Neural cell (in vitro differentiated cells): Measurements from ENCODE around the gene OXSR1. TPM values are rescaled to one million over a fixed set of nuclear protein-coding genes. Genes with fewer than 3 reads are reported as not detected.

Experiments used
- H2AFZ ChIP-seq: fragments of 200-600, 300-800 bp; sonication (generic), shearing (Covaris generic); 2 replicates; pipeline ENCODE4 v1.6.0; 2014; ENCODE audit warnings: low read depth, mild to moderate bottlenecking, antibody characterized with exemption, low read length, moderate library complexity
- H3F3A ChIP-seq: fragments of 200-600 bp; shearing (Covaris generic); 2 replicates; pipeline ENCODE4 v1.6.1; 2016; ENCODE audit warnings: mild to moderate bottlenecking, moderate library complexity, mixed read lengths, antibody characterized with exemption, low read length; ENCODE audit not compliant: insufficient read depth, poor library complexity, severe bottlenecking
- H3K27ac ChIP-seq: fragments of 200-600, 300-800 bp; sonication (generic), shearing (Covaris generic); 2 replicates; pipeline ENCODE4 v1.5.1; 2014; ENCODE audit warnings: mild to moderate bottlenecking, low read length, moderate library complexity
- H3K27me3 ChIP-seq: fragments of 300-800, 200-600 bp; sonication (generic), shearing (Covaris generic); 2 replicates; pipeline ENCODE4 v1.6.0; 2014; ENCODE audit warnings: mild to moderate bottlenecking, low read depth, low read length, moderate library complexity; ENCODE audit not compliant: insufficient read depth
- H3K36me3 ChIP-seq: fragments of 300-800, 200-600 bp; sonication (generic), shearing (Covaris generic); 2 replicates; pipeline ENCODE4 v1.5.1; 2014; ENCODE audit warnings: mild to moderate bottlenecking, antibody characterized with exemption, low read length, moderate library complexity; ENCODE audit not compliant: insufficient read depth
- H3K4me2 ChIP-seq: fragments of 300-800, 200-600 bp; sonication (generic), shearing (Covaris generic); 2 replicates; pipeline ENCODE4 v1.6.0; 2014; ENCODE audit warnings: mild to moderate bottlenecking, low read length
- H3K4me3 ChIP-seq: fragments of 300-800, 200-600 bp; sonication (generic), shearing (Covaris generic); 2 replicates; pipeline ENCODE4 v1.5.1; 2014; ENCODE audit warnings: mild to moderate bottlenecking, low read length, moderate library complexity
- H3K79me2 ChIP-seq: fragments of 200-600 bp; shearing (Covaris generic); replicated peaks from 2 replicates; pipeline ENCODE4 v1.6.0; 2014; ENCODE audit warnings: mild to moderate bottlenecking, low read length, moderate library complexity; ENCODE audit not compliant: insufficient read depth
- H3K9ac ChIP-seq: fragments of 300-800, 200-600 bp; sonication (generic), shearing (Covaris generic); 2 replicates; pipeline ENCODE4 v1.6.1; 2016; ENCODE audit warnings: mild to moderate bottlenecking, low read length, mixed read lengths
- H3K9me2 ChIP-seq: fragments of 200-600 bp; shearing (Covaris generic); 2 replicates; pipeline ENCODE4 v1.6.1; 2016; ENCODE audit warnings: mild to moderate bottlenecking, low read length, mixed read lengths; ENCODE audit not compliant: insufficient read depth
- H3K9me3 ChIP-seq: fragments of 200-600, 300-800 bp; sonication (generic), shearing (Covaris generic); 2 replicates; pipeline ENCODE4 v1.6.1; 2016; ENCODE audit warnings: mild to moderate bottlenecking, mixed run types, low read length, moderate library complexity, mixed read lengths
- H4K20me1 ChIP-seq: fragments of 200-600 bp; shearing (Covaris generic); 2 replicates; pipeline ENCODE4 v1.6.1; 2016; ENCODE audit warnings: mild to moderate bottlenecking, mixed run types; ENCODE audit not compliant: insufficient read depth
- EP300 ChIP-seq: fragments of 450-650 bp; conservative IDR thresholded peaks from 2 replicates; pipeline ENCODE4 v1.6.1; 2014; ENCODE audit warnings: antibody characterized with exemption, mild to moderate bottlenecking, moderate library complexity; ENCODE audit not compliant: poor library complexity, severe bottlenecking
- EZH2 ChIP-seq: fragments of 200-600, 300-800 bp; shearing (Covaris generic), sonication (generic); IDR thresholded peaks from 2 replicates; pipeline ENCODE4 v1.6.1; 2014; ENCODE audit warnings: antibody characterized with exemption, low read length, borderline replicate concordance, mild to moderate bottlenecking; ENCODE audit not compliant: insufficient read depth, poor library complexity, severe bottlenecking
- MXI1 ChIP-seq: fragments of 450-650 bp; conservative IDR thresholded peaks from 2 replicates; pipeline ENCODE4 v1.6.1; 2014; ENCODE audit warnings: antibody characterized with exemption, mild to moderate bottlenecking; ENCODE audit not compliant: poor library complexity, severe bottlenecking
- POLR2AphosphoS5 ChIP-seq: IDR thresholded peaks from 2 replicates; pipeline ENCODE4 v1.6.1; 2012
- RAD21 ChIP-seq: fragments of 450-650 bp; conservative IDR thresholded peaks from 2 replicates; pipeline ENCODE4 v1.6.1; 2014; ENCODE audit warnings: antibody characterized with exemption, mild to moderate bottlenecking, moderate library complexity
- REST ChIP-seq: IDR thresholded peaks from 2 replicates; pipeline ENCODE4 v1.6.1; 2012; ENCODE audit warnings: borderline replicate concordance
- SMC3 ChIP-seq: fragments of 450-650 bp; conservative IDR thresholded peaks from 2 replicates; pipeline ENCODE4 v1.6.1; 2014; ENCODE audit warnings: antibody characterized with exemption, mild to moderate bottlenecking, moderate library complexity; ENCODE audit not compliant: poor library complexity
- TAF1 ChIP-seq: IDR thresholded peaks from 2 replicates; pipeline ENCODE4 v1.6.1; 2012; ENCODE audit warnings: low read depth
- polyA plus RNA-seq: library from polyadenylated mRNA; depleted of rRNA; stranded (reverse); fragments of >200 nt; gene quantifications from 2 replicates; pipeline ENCODE4 v1.2.3, GENCODE V29; 2014
- TF ChIP-seq, protein P1 (sequence below): fragments of 450-650 bp; IDR thresholded peaks from 2 replicates; pipeline ENCODE4 v1.5.1; 2014; ENCODE audit warnings: antibody characterized with exemption, mild to moderate bottlenecking, moderate library complexity; ENCODE audit not compliant: poor library complexity, severe bottlenecking

The OXSR1 gene
- polyA plus RNA-seq, 1 donor from 2014 or later, result 50.8 TPM

DNA sequence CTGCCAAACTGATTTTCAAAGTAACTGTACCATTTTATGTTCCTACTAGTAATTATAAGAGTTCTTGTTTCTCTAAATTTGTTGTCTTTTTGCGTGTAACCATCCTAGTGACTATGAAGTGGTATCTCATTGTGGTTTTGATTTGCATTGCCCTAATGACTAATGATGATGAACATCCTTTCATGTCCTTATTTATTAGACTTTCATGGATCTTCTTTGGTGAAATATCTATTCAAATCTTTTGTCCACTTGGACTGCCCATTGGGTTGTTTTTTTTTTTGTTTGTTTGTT lies 3.6 kb downstream of the OXSR1 start:
- Histone ChIP-seq H3K27me3 (no peaks in the 10 kb centered on the region), H4K20me1 (no peaks in the 10 kb centered on the region), H3K36me3 (no peaks in the 10 kb centered on the region), H2AFZ (no peak overlapping the region), H3K9me2 (no peaks in the 10 kb centered on the region), H3K9ac (no peak overlapping the region), H3K27ac (no peak overlapping the region), H3F3A (no peaks in the 10 kb centered on the region), H3K9me3 (no peaks in the 10 kb centered on the region), H3K4me2 (no peak overlapping the region), H3K4me3 (no peak overlapping the region), H3K79me2 (peaks cover 65% of the 10 kb centered on the region)
- no peak for TF ChIP-seq TAF1
- no peak for TF ChIP-seq SMC3
- no peak for TF ChIP-seq MXI1
- no peak for TF ChIP-seq POLR2AphosphoS5
- no peak for TF ChIP-seq RAD21

DNA sequence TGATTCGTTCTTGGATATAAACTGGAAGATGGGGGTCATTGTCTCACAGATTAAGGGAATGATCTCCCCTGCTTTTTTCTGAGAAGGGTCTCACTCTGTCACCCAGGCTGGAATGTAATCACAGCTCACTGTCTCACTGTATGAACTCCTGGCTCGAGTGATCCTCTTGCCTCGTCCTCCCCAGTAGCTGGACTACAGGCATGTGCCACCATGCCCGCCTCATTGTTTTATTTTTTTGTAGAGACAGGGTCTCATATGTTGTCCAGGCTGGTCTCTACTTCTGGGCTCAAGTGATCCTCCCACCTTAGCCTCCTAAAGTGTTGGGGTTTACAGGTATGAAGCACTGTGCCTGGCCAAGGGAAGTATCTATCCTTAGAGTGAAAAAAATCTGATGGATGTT lies 5.4 kb downstream of the OXSR1 start:
- Histone ChIP-seq H3K27me3 (no peaks in the 10 kb centered on the region), H3K9me3 (no peaks in the 10 kb centered on the region), H2AFZ (no peak overlapping the region), H3K27ac (no peak overlapping the region), H4K20me1 (no peaks in the 10 kb centered on the region), H3K4me3 (no peak overlapping the region), H3K4me2 (no peak overlapping the region), H3K36me3 (no peaks in the 10 kb centered on the region), H3K9ac (no peak overlapping the region), H3K79me2 (peaks cover 70% of the 10 kb centered on the region), H3K9me2 (no peaks in the 10 kb centered on the region), H3F3A (no peaks in the 10 kb centered on the region)
- TF ChIP-seq RAD21, result no peak
- TF ChIP-seq REST, result no peak
- no peak for TF ChIP-seq TAF1

GRCh38 chr3:38171622-38172021 lies 6.3 kb downstream of the OXSR1 start:
- H3K9ac ChIP-seq, result no peak overlapping the region
- no peaks in the 10 kb centered on the region for H3F3A ChIP-seq
- no peaks in the 10 kb centered on the region for H3K9me2 ChIP-seq
- H3K36me3 ChIP-seq, result no peaks in the 10 kb centered on the region
- no peak overlapping the region for H2AFZ ChIP-seq
- no peak overlapping the region for H3K4me3 ChIP-seq
- H3K79me2 ChIP-seq, result peaks cover 78% of the 10 kb centered on the region
- no peaks in the 10 kb centered on the region for H3K27me3 ChIP-seq
- no peak overlapping the region for H3K27ac ChIP-seq
- no peak for TF ChIP-seq EP300
- TF ChIP-seq EZH2, result no peak
- TF ChIP-seq, protein P1, sequence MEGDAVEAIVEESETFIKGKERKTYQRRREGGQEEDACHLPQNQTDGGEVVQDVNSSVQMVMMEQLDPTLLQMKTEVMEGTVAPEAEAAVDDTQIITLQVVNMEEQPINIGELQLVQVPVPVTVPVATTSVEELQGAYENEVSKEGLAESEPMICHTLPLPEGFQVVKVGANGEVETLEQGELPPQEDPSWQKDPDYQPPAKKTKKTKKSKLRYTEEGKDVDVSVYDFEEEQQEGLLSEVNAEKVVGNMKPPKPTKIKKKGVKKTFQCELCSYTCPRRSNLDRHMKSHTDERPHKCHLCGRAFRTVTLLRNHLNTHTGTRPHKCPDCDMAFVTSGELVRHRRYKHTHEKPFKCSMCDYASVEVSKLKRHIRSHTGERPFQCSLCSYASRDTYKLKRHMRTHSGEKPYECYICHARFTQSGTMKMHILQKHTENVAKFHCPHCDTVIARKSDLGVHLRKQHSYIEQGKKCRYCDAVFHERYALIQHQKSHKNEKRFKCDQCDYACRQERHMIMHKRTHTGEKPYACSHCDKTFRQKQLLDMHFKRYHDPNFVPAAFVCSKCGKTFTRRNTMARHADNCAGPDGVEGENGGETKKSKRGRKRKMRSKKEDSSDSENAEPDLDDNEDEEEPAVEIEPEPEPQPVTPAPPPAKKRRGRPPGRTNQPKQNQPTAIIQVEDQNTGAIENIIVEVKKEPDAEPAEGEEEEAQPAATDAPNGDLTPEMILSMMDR, result no peak
- no peak overlapping the region for H3K4me2 ChIP-seq
- no peaks in the 10 kb centered on the region for H4K20me1 ChIP-seq
- H3K9me3 ChIP-seq, result no peaks in the 10 kb centered on the region
